HS-5 (cell line): ENCODE measurements around the gene TBX4.
A peak's percentile ranks its signal among the peaks of the same experiment; 100 is the strongest.
"Not testable (repeated sequence)": the region's sequence is repeated elsewhere in the genome, so short reads cannot be mapped to it uniquely, and the experiment has no call there.

Experiments
- DNase-seq: peaks from one replicate; pipeline ENCODE4 v3.0.0-alpha.2; 2012; ENCODE audit warnings: low read depth

TBX4 gene

GRCh38 chr17:61429274-61429673, 22.9 kb upstream of the TBX4 start:
- DNase-seq = no peak

GRCh38 chr17:61429831-61430230, 22.4 kb upstream of the TBX4 start:
- DNase-seq = not testable (repeated sequence)

GRCh38 chr17:61431594-61432311, 20.5 kb upstream of the TBX4 start:
- peak; percentile 37 for DNase-seq

- DNase-seq = no peak
Measured at GRCh38 chr17:61436273-61436672, 15.9 kb upstream of the TBX4 start.

GRCh38 chr17:61436995-61437704, 15.1 kb upstream of the TBX4 start:
- no peak for DNase-seq

- no peak for DNase-seq
Measured at GRCh38 chr17:61440697-61441096, 11.5 kb upstream of the TBX4 start.

GRCh38 chr17:61441507-61441906, 10.7 kb upstream of the TBX4 start:
- DNase-seq = not testable (repeated sequence)

GRCh38 chr17:61442136-61442775, 10.0 kb upstream of the TBX4 start:
- no peak for DNase-seq

GRCh38 chr17:61442878-61443474, 9.2 kb upstream of the TBX4 start:
- no peak for DNase-seq

GRCh38 chr17:61443475-61443882, 8.7 kb upstream of the TBX4 start:
- no peak for DNase-seq

GRCh38 chr17:61444075-61444474, 8.1 kb upstream of the TBX4 start:
- DNase-seq = no peak

GRCh38 chr17:61444831-61445230, 7.4 kb upstream of the TBX4 start:
- no peak for DNase-seq

GRCh38 chr17:61447358-61447757, 4.9 kb upstream of the TBX4 start:
- DNase-seq = no peak

GRCh38 chr17:61448042-61448441, 4.2 kb upstream of the TBX4 start:
- DNase-seq = no peak

- DNase-seq = not testable (repeated sequence)
Measured at GRCh38 chr17:61449140-61449539, 3.1 kb upstream of the TBX4 start.

GRCh38 chr17:61449707-61450640, 2.2 kb upstream of the TBX4 start:
- DNase-seq = no peak

GRCh38 chr17:61450641-61451537, 1.3 kb upstream of the TBX4 start:
- no peak for DNase-seq

GRCh38 chr17:61451538-61452300, 503 bp upstream of the TBX4 start:
- no peak for DNase-seq

- no peak for DNase-seq
Measured at GRCh38 chr17:61453566-61454380, 1.6 kb downstream of the TBX4 start.
